HL-60 (cell line): ENCODE measurements around the gene PGLYRP1.

Experiments
- DNase-seq, 2 experiments: peaks; one replicate each; pipeline ENCODE4 v3.0.0-alpha.2; 2010 to 2020; ENCODE audit warnings: low read depth in 1 of 2, low spot score in 1 of 2
- H3K27ac ChIP-seq: fragments of 250-450 bp; sonication (Bioruptor Pico); replicated peaks from 2 replicates; pipeline ENCODE4 v1.5.1; 2020; ENCODE audit warnings: mild to moderate bottlenecking, moderate library complexity
- H3K27me3 ChIP-seq: fragments of 250-450 bp; sonication (Bioruptor Pico); 2 replicates; pipeline ENCODE4 v1.5.1; 2021; ENCODE audit warnings: mild to moderate bottlenecking, moderate library complexity; ENCODE audit not compliant: insufficient read depth, poor library complexity, severe bottlenecking
- H3K4me3 ChIP-seq: replicated peaks from 2 replicates; pipeline ENCODE4 v1.5.1; 2011; ENCODE audit warnings: mild to moderate bottlenecking, control low read depth, low read length; ENCODE audit not compliant: insufficient read depth
- GABPA ChIP-seq: IDR thresholded peaks from 2 replicates; pipeline ENCODE4 v1.6.1; 2012; ENCODE audit warnings: low read depth
- POLR2AphosphoS5 ChIP-seq: IDR thresholded peaks from 2 replicates; pipeline ENCODE4 v1.6.1; 2012; ENCODE audit warnings: low read depth
- SPI1 ChIP-seq: IDR thresholded peaks from 2 replicates; pipeline ENCODE4 v1.6.1; 2012; ENCODE audit warnings: low read depth, mild to moderate bottlenecking, borderline replicate concordance
- TF ChIP-seq, protein P1 (sequence below): IDR thresholded peaks from 2 replicates; pipeline ENCODE4 v1.6.1; 2012; ENCODE audit warnings: low read depth; ENCODE audit not compliant: insufficient replicate concordance
- TF ChIP-seq, protein P2 (sequence below): IDR thresholded peaks from one replicate; pipeline ENCODE4 v1.5.1; 2011; ENCODE audit warnings: low read length, control low read depth, inconsistent platforms; ENCODE audit not compliant: insufficient read depth

Gene PGLYRP1

DNA sequence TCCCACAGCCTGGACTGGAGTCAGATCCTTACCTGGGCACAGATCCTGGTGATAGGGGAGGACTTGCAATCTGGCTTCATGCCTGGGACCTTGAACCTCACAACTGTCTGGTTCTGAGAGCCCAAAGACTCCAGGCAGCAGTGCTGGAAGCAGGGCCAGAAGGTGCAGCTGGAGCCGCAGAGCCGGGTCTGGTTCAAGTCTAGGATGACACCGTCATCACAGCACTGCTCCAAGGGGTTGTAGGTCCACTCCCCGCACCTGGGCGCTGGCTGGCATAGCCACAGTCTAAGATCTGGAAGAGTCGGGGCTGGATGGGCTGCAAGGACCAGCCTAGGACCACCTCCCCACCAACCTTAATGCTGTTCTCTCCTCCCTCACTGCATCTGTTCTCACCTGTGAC is 17.3 kb upstream of the PGLYRP1 start:
- no peak overlapping the region for H3K4me3 ChIP-seq

DNA sequence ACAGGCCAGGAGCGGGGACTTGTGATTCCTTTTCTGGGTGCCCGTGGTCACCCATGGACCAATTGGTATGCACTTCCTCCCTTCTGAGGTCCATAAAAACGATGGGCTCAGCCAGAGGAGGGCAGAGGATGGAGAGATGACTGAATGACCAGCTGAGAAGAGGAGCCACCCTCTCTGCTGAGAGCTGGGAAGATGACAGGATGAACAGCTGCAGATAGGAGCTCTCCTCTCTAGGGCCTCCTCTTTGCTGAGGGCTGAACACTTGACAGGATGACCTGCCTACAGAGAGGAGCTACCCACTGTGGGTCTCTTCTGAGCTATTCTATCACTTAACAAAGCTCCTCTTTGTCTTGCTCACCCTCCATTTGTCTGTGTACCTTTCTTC is 13.9 kb upstream of the PGLYRP1 start:
- Histone ChIP-seq H3K27me3 (no peaks in the 10 kb centered on the region), H3K27ac (no peak overlapping the region), H3K4me3 (no peak overlapping the region)
- DNase-seq: no peak
- TF ChIP-seq SPI1 (no peak), POLR2AphosphoS5 (no peak), GABPA (no peak)
- TF ChIP-seq, protein P1, sequence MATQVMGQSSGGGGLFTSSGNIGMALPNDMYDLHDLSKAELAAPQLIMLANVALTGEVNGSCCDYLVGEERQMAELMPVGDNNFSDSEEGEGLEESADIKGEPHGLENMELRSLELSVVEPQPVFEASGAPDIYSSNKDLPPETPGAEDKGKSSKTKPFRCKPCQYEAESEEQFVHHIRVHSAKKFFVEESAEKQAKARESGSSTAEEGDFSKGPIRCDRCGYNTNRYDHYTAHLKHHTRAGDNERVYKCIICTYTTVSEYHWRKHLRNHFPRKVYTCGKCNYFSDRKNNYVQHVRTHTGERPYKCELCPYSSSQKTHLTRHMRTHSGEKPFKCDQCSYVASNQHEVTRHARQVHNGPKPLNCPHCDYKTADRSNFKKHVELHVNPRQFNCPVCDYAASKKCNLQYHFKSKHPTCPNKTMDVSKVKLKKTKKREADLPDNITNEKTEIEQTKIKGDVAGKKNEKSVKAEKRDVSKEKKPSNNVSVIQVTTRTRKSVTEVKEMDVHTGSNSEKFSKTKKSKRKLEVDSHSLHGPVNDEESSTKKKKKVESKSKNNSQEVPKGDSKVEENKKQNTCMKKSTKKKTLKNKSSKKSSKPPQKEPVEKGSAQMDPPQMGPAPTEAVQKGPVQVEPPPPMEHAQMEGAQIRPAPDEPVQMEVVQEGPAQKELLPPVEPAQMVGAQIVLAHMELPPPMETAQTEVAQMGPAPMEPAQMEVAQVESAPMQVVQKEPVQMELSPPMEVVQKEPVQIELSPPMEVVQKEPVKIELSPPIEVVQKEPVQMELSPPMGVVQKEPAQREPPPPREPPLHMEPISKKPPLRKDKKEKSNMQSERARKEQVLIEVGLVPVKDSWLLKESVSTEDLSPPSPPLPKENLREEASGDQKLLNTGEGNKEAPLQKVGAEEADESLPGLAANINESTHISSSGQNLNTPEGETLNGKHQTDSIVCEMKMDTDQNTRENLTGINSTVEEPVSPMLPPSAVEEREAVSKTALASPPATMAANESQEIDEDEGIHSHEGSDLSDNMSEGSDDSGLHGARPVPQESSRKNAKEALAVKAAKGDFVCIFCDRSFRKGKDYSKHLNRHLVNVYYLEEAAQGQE: no peak
- TF ChIP-seq, protein P2, sequence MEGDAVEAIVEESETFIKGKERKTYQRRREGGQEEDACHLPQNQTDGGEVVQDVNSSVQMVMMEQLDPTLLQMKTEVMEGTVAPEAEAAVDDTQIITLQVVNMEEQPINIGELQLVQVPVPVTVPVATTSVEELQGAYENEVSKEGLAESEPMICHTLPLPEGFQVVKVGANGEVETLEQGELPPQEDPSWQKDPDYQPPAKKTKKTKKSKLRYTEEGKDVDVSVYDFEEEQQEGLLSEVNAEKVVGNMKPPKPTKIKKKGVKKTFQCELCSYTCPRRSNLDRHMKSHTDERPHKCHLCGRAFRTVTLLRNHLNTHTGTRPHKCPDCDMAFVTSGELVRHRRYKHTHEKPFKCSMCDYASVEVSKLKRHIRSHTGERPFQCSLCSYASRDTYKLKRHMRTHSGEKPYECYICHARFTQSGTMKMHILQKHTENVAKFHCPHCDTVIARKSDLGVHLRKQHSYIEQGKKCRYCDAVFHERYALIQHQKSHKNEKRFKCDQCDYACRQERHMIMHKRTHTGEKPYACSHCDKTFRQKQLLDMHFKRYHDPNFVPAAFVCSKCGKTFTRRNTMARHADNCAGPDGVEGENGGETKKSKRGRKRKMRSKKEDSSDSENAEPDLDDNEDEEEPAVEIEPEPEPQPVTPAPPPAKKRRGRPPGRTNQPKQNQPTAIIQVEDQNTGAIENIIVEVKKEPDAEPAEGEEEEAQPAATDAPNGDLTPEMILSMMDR: no peak

More for the DNA sequence above, 17.3 kb upstream of the PGLYRP1 start:
- no peak for DNase-seq
- no peaks in the 10 kb centered on the region for H3K27me3 ChIP-seq
- no peak overlapping the region for H3K27ac ChIP-seq
- TF ChIP-seq GABPA (no peak), SPI1 (no peak), POLR2AphosphoS5 (no peak)
- TF ChIP-seq, protein P1: no peak
- TF ChIP-seq, protein P2: no peak

DNA sequence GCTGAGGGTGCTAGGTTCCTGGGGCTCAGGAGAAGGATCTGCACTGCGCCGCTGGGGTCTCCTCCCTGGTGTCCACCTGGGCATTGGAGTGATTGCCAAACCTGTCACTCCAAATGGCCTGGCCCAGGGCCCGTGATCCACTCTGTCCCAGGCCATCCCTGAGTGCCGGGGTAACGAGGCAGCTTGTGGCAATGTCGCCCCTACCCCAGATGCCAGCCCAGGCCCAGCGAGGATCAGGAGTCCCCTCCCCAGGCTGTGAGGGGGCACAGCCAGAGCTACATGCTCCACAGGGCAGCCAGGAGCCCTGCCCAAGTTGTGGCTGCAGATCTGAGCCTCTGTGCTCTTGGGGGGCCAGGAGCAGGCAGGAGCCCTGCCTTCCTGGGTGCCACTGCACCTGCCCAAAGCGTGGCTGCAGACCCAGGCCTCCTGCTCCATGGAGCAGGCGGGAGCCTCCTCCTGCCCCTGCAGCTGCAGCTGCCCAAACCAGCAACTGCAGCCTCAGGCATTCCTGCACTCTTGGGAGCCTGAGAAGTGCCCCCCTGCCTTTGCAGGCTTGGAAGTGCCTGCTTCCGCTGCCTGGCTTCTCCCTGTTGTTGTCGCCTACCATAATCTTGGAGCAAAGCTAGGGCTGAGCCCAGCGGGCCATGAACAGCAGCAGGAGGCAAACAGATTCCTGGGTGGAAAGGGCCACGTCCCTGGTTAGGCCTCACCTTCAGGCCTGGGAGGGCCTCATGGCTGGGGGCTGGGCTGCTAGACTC is 13.3 kb upstream of the PGLYRP1 start:
- Histone ChIP-seq H3K27me3 (no peaks in the 10 kb centered on the region), H3K4me3 (no peak overlapping the region), H3K27ac (no peak overlapping the region)
- TF ChIP-seq POLR2AphosphoS5 (no peak), GABPA (no peak), SPI1 (no peak)
- TF ChIP-seq, protein P2: no peak
- TF ChIP-seq, protein P1: no peak
- DNase-seq: no peak
